GM12874 (cell line): ENCODE results near the gene SUFU.

Experiments
- CTCF ChIP-seq: IDR thresholded peaks from 2 replicates; pipeline ENCODE4 v1.5.1; 2011; ENCODE audit warnings: low read depth, mild to moderate bottlenecking, control low read depth, low read length, moderate library complexity; ENCODE audit not compliant: insufficient read depth

The SUFU gene

GRCh38 chr10:102654566-102654965, 150.8 kb downstream of the SUFU start:
- no peak for TF ChIP-seq CTCF

- TF ChIP-seq CTCF = no peak
Observed at GRCh38 chr10:102654969-102655368, 151.2 kb downstream of the SUFU start.

GRCh38 chr10:102656026-102656425, 152.3 kb downstream of the SUFU start:
- TF ChIP-seq CTCF = no peak

GRCh38 chr10:102656791-102657371, 153.1 kb downstream of the SUFU start:
- TF ChIP-seq CTCF = no peak

GRCh38 chr10:102657451-102657850, 153.7 kb downstream of the SUFU start:
- no peak for TF ChIP-seq CTCF

GRCh38 chr10:102657984-102658724, 154.4 kb downstream of the SUFU start:
- no peak for TF ChIP-seq CTCF

- TF ChIP-seq CTCF = no peak
Observed at GRCh38 chr10:102658802-102659201, 155.0 kb downstream of the SUFU start.
